SU-DHL-6 (cell line): ENCODE measurements around the gene SUCLG2.

ENCODE experiments used
- H2AFZ ChIP-seq: fragments of 200-600 bp; sonication (generic); 2 replicates; pipeline ENCODE4 v1.6.1; 2014; ENCODE audit warnings: low read depth, mild to moderate bottlenecking, moderate library complexity, mixed read lengths, antibody characterized with exemption, low read length; ENCODE audit not compliant: severe bottlenecking
- H3F3A ChIP-seq: fragments of 200-600 bp; shearing (Covaris generic); 2 replicates; pipeline ENCODE4 v1.6.0; 2016; ENCODE audit warnings: antibody characterized with exemption, mild to moderate bottlenecking; ENCODE audit not compliant: insufficient read depth
- H3K27ac ChIP-seq: fragments of 200-600 bp; sonication (generic); 2 replicates; pipeline ENCODE4 v1.5.1; 2016; ENCODE audit warnings: low read depth, mild to moderate bottlenecking, low read length, moderate library complexity, mixed read lengths
- H3K27me3 ChIP-seq: fragments of 200-600 bp; sonication (generic), shearing (Covaris generic); 2 replicates; pipeline ENCODE4 v1.6.0; 2014; ENCODE audit warnings: mild to moderate bottlenecking, low read length
- H3K36me3 ChIP-seq: fragments of 200-600 bp; sonication (generic); 2 replicates; pipeline ENCODE4 v1.6.1; 2014; ENCODE audit warnings: mild to moderate bottlenecking, low read length, mixed read lengths
- H3K4me2 ChIP-seq: fragments of 300-600, 200-600 bp; shearing (Covaris generic), sonication (generic); 2 replicates; pipeline ENCODE4 v1.6.0; 2014; ENCODE audit warnings: low read length, low read depth, mild to moderate bottlenecking; ENCODE audit not compliant: poor library complexity, severe bottlenecking
- H3K4me3 ChIP-seq: fragments of 200-600 bp; sonication (generic); 2 replicates; pipeline ENCODE4 v1.5.1; 2014; ENCODE audit warnings: antibody characterized with exemption, low read length, mild to moderate bottlenecking, mixed read lengths; ENCODE audit not compliant: insufficient read depth, poor library complexity, severe bottlenecking
- H3K79me2 ChIP-seq: fragments of 200-600 bp; sonication (generic); 2 replicates; pipeline ENCODE4 v1.6.1; 2014; ENCODE audit warnings: mild to moderate bottlenecking, low read length, moderate library complexity; ENCODE audit not compliant: insufficient read depth
- H3K9ac ChIP-seq: fragments of 200-600 bp; sonication (generic); 2 replicates; pipeline ENCODE4 v1.7.0; 2014; ENCODE audit warnings: mild to moderate bottlenecking, low read length
- H3K9me2 ChIP-seq: fragments of 200-600 bp; sonication (generic); replicated peaks from 2 replicates; pipeline ENCODE4 v1.6.1; 2014; ENCODE audit warnings: low read length; ENCODE audit not compliant: insufficient read depth
- H3K9me3 ChIP-seq: fragments of 200-600 bp; sonication (generic); 2 replicates; pipeline ENCODE4 v1.6.1; 2014; ENCODE audit warnings: low read length, mixed read lengths; ENCODE audit not compliant: insufficient read depth
- H4K20me1 ChIP-seq: fragments of 200-600 bp; sonication (generic); 2 replicates; pipeline ENCODE4 v1.6.1; 2014; ENCODE audit warnings: low read depth, mild to moderate bottlenecking, antibody characterized with exemption, low read length, moderate library complexity, mixed read lengths
- CTCF ChIP-seq: fragments of 200-600 bp; sonication (generic); IDR thresholded peaks from one replicate; pipeline ENCODE4 v1.5.1; 2017; ENCODE audit warnings: antibody characterized with exemption, mild to moderate bottlenecking, low read length, moderate library complexity; ENCODE audit not compliant: insufficient read depth, poor library complexity, severe bottlenecking
- EZH2phosphoT487 ChIP-seq: fragments of 200-600 bp; sonication (generic), shearing (Covaris generic); conservative IDR thresholded peaks from 2 replicates; pipeline ENCODE4 v1.6.1; 2018; ENCODE audit warnings: mild to moderate bottlenecking, antibody characterized with exemption, low read length, moderate library complexity, mixed read lengths

SUCLG2 gene

GRCh38 chr3:67361323-67361722 lies 293.1 kb downstream of the SUCLG2 start:
- TF ChIP-seq CTCF (no peak), EZH2phosphoT487 (no peak)
- H3K4me3 ChIP-seq, result no peak overlapping the region
- no peaks in the 10 kb centered on the region for H3K36me3 ChIP-seq
- no peaks in the 10 kb centered on the region for H3F3A ChIP-seq
- H3K9me2 ChIP-seq, result no peaks in the 10 kb centered on the region
- no peaks in the 10 kb centered on the region for H3K27me3 ChIP-seq
- no peaks in the 10 kb centered on the region for H3K9me3 ChIP-seq
- H2AFZ ChIP-seq, result no peak overlapping the region
- no peaks in the 10 kb centered on the region for H3K79me2 ChIP-seq
- no peak overlapping the region for H3K27ac ChIP-seq
- H4K20me1 ChIP-seq, result no peaks in the 10 kb centered on the region
- H3K9ac ChIP-seq, result no peak overlapping the region
- no peak overlapping the region for H3K4me2 ChIP-seq

GRCh38 chr3:67357610-67358458 lies 296.6 kb downstream of the SUCLG2 start:
- Histone ChIP-seq H4K20me1 (no peaks in the 10 kb centered on the region), H3K4me3 (no peak overlapping the region), H3K27ac (no peak overlapping the region), H3K9me2 (no peaks in the 10 kb centered on the region), H2AFZ (peak overlapping the region; percentile 6), H3K9me3 (no peaks in the 10 kb centered on the region), H3K36me3 (no peaks in the 10 kb centered on the region), H3F3A (no peaks in the 10 kb centered on the region), H3K9ac (no peak overlapping the region), H3K79me2 (no peaks in the 10 kb centered on the region), H3K27me3 (no peaks in the 10 kb centered on the region), H3K4me2 (no peak overlapping the region)
- no peak for TF ChIP-seq EZH2phosphoT487
- peak; percentile 35 for TF ChIP-seq CTCF

- H3K27ac ChIP-seq, result no peak overlapping the region
- no peaks in the 10 kb centered on the region for H3F3A ChIP-seq
- H3K4me3 ChIP-seq, result no peak overlapping the region
- no peaks in the 10 kb centered on the region for H3K27me3 ChIP-seq
- no peak for TF ChIP-seq CTCF
- no peak for TF ChIP-seq EZH2phosphoT487
- H3K9ac ChIP-seq, result no peak overlapping the region
- H3K9me3 ChIP-seq, result no peaks in the 10 kb centered on the region
- no peaks in the 10 kb centered on the region for H3K9me2 ChIP-seq
- no peaks in the 10 kb centered on the region for H4K20me1 ChIP-seq
- no peaks in the 10 kb centered on the region for H3K79me2 ChIP-seq
- no peaks in the 10 kb centered on the region for H3K36me3 ChIP-seq
- H3K4me2 ChIP-seq, result no peak overlapping the region
- no peak overlapping the region for H2AFZ ChIP-seq
These were observed 304.7 kb downstream of the SUCLG2 start for GRCh38 chr3:67349551-67350174.
